K562 (cell line): ENCODE measurements around the gene SENP1.

ENCODE experiments used
- AFF4 ChIP-seq: sonication (generic); formaldehyde crosslinking; IDR thresholded peaks from 2 replicates; pipeline ENCODE4 v1.8.0; 2023; ENCODE audit warnings: mild to moderate bottlenecking, missing genetic modification reagents
- EP300 ChIP-seq: IDR thresholded peaks from 2 replicates; pipeline ENCODE4 v1.6.1; 2012; ENCODE audit warnings: low read length, improper control_type of control experiment
- HDAC2 ChIP-seq: fragments of 450-650 bp; IDR thresholded peaks from 2 replicates; pipeline ENCODE4 v1.6.1; 2016; ENCODE audit warnings: mild to moderate bottlenecking
- JUND ChIP-seq, 2 experiments: IDR thresholded peaks; 2 replicates in 1 of 2; 3 replicates in 1 of 2; pipeline ENCODE4 v1.6.1; 2011; ENCODE audit warnings: borderline replicate concordance in 2 of 2, low read depth in 2 of 2, low read length in 2 of 2, improper control_type of control experiment in 1 of 2, missing biosample characterization in 1 of 2, missing genetic modification characterization in 1 of 2, missing genetic modification reagents in 1 of 2
- MXI1 ChIP-seq: IDR thresholded peaks from 2 replicates; pipeline ENCODE4 v1.6.1; 2011; ENCODE audit warnings: low read depth, mild to moderate bottlenecking, improper control_type of control experiment, low read length
- MYNN ChIP-seq, 2 experiments: sonication (generic); formaldehyde crosslinking in 1 of 2; IDR thresholded peaks; 2 replicates each; pipeline versions ENCODE4 v1.5.0 to v1.6.1; 2016 to 2020; ENCODE audit warnings: antibody characterized with exemption in 1 of 2, missing genetic modification reagents in 1 of 2
- NR1H2 ChIP-seq: sonication (generic); formaldehyde crosslinking; IDR thresholded peaks from 2 replicates; pipeline ENCODE4 v1.4.0; 2020; ENCODE audit warnings: mild to moderate bottlenecking, missing genetic modification reagents
- POLR2A ChIP-seq: fragments of 450-650 bp; conservative IDR thresholded peaks from 2 replicates; pipeline ENCODE4 v1.6.1; 2016
- TGIF2 ChIP-seq: sonication (generic); formaldehyde crosslinking; IDR thresholded peaks from 2 replicates; pipeline ENCODE4 v1.8.1; 2022; ENCODE audit warnings: mild to moderate bottlenecking, missing genetic modification reagents, moderate library complexity
- ZNF134 ChIP-seq: fragments of 250-450 bp; sonication (Bioruptor Pico); conservative IDR thresholded peaks from 2 replicates; pipeline ENCODE4 v1.4.0; 2020
- TF ChIP-seq, protein P1 (sequence below), 3 experiments: IDR thresholded peaks in 2 of 3; conservative IDR thresholded peaks in 1 of 3; 2 replicates each; pipeline ENCODE4 v1.5.1; 2011 to 2012; ENCODE audit warnings: low read length in 3 of 3, mild to moderate bottlenecking in 3 of 3, control low read depth in 2 of 3, improper control_type of control experiment in 1 of 3, inconsistent platforms in 1 of 3, low read depth in 1 of 3, mixed read lengths in 1 of 3, moderate library complexity in 1 of 3; ENCODE audit not compliant: insufficient read depth in 2 of 3

DNA sequence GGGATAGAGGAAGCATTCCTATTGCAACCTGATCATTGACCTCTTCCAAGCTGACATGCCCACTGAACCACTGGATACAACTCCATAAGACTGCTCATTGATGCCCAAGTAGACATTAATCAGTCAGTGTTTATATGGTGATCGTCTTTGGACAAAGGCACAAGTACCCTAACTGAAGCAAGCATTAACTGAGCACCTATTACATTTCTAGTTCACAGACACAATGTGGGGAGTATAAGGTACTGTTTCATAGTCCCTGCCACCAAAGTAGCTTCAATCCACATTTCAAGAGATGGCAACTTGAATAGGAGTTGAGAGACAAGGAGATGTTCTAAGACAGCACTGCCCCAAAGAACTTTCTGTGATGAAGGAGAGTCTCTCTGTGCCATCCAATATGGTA is 90.8 kb downstream of the SENP1 start:
- TF ChIP-seq HDAC2: no peak
- no peak for TF ChIP-seq JUND (IDR thresholded peaks at IDR 0.05; ENCODE audit: borderline replicate concordance, low read depth, low read length)
- no peak for TF ChIP-seq JUND (tag; IDR thresholded peaks at IDR 0.05; ENCODE audit: borderline replicate concordance, low read depth, low read length)
- TF ChIP-seq, protein P1, sequence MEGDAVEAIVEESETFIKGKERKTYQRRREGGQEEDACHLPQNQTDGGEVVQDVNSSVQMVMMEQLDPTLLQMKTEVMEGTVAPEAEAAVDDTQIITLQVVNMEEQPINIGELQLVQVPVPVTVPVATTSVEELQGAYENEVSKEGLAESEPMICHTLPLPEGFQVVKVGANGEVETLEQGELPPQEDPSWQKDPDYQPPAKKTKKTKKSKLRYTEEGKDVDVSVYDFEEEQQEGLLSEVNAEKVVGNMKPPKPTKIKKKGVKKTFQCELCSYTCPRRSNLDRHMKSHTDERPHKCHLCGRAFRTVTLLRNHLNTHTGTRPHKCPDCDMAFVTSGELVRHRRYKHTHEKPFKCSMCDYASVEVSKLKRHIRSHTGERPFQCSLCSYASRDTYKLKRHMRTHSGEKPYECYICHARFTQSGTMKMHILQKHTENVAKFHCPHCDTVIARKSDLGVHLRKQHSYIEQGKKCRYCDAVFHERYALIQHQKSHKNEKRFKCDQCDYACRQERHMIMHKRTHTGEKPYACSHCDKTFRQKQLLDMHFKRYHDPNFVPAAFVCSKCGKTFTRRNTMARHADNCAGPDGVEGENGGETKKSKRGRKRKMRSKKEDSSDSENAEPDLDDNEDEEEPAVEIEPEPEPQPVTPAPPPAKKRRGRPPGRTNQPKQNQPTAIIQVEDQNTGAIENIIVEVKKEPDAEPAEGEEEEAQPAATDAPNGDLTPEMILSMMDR (IDR thresholded peaks at IDR 0.05 in 2 of 3, conservative IDR thresholded peaks at IDR 0.05 in 1 of 3; ENCODE audit: insufficient read depth in 2 of 3, low read depth in 1 of 3, low read length in 3 of 3): no peak
- no peak for TF ChIP-seq EP300
- no peak for TF ChIP-seq ZNF134
- no peak for TF ChIP-seq MYNN (IDR thresholded peaks at IDR 0.05)
- no peak for TF ChIP-seq MYNN (CRISPR knock-in tag; IDR thresholded peaks at IDR 0.05)
- TF ChIP-seq POLR2A: no peak
- no peak for TF ChIP-seq AFF4 (CRISPR knock-in tag)
- no peak for TF ChIP-seq NR1H2 (CRISPR knock-in tag)
- TF ChIP-seq TGIF2 (CRISPR knock-in tag): no peak
- TF ChIP-seq MXI1: no peak
